Endometrial microvascular endothelial cells (primary cell): ENCODE data around the gene SLC35F2. TPM values are rescaled to one million over a fixed set of nuclear protein-coding genes. Genes with fewer than 3 reads are reported as not detected.
"Not testable (repeated sequence)": the region's sequence is repeated elsewhere in the genome, so short reads cannot be mapped to it uniquely, and the experiment has no call there.

Source experiments
- in situ Hi-C: cut with HindIII; loops from 2 replicates; pipeline ENCODE4 v1.10.0; 2017; ENCODE audit warnings: low sequenced_read_pairs, low pct_unique_long_range_greater_than_20kb; ENCODE audit errors: inconsistent ontology term
- total RNA-seq: library from RNA; depleted of rRNA; stranded (reverse); fragments of >200 nt; gene quantifications from one replicate; pipeline ENCODE4 v1.2.3, GENCODE V29; 2015; ENCODE audit errors: inconsistent ontology term

The SLC35F2 gene
- total RNA-seq, 1 donor from 2014 or later = 71.4 TPM

DNA sequence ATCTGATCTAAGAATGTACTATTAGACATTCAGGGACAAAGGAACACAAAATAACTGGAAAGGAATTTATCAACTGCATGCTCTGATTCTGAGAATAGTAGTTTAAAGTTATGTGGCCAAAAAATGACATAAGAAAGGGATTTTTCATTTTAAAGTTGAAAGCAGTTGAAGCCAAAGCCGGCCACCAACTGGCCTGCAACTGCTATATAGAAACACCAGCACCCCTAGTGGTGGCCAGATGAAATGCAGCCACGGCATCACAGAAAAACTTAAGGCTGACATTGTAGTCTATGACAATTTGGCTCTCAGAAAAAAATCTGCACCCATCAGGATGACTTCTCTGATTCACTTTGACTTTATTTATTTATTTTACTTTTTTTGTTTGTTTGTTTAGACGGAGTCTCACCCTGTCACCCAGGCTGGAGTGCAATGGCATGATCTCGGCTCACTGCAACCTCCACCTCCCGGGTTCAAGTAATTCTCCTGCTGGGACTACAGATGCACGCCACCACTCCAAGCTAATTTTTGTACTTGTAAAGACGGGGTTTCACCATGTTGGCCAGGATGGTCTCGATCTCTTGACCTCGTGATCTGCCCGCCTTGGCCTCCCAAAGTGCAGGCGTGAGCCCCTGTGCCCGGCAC is 59.2 kb downstream of the SLC35F2 start:
- in situ Hi-C loops = no loop called here

DNA sequence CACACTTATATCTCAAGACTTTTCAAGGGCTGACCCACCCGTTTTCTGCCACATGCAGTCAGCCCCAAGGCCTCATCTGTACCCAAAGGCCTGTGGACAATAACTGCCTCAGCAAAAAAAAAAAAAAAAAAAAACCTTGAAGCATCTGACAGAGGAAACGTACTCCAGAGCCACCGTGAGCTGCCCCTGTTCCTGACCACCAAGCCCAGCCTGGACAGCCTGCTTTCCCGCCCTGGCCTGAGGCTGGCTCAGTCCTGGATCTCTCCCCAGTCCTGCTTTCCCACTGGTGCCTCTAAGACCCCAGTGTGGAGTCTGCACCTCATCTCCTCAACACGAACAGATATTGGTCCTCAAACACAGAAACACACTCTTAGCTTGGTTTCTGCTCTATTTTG is 66.5 kb downstream of the SLC35F2 start:
- in situ Hi-C loops = no loop called here

DNA sequence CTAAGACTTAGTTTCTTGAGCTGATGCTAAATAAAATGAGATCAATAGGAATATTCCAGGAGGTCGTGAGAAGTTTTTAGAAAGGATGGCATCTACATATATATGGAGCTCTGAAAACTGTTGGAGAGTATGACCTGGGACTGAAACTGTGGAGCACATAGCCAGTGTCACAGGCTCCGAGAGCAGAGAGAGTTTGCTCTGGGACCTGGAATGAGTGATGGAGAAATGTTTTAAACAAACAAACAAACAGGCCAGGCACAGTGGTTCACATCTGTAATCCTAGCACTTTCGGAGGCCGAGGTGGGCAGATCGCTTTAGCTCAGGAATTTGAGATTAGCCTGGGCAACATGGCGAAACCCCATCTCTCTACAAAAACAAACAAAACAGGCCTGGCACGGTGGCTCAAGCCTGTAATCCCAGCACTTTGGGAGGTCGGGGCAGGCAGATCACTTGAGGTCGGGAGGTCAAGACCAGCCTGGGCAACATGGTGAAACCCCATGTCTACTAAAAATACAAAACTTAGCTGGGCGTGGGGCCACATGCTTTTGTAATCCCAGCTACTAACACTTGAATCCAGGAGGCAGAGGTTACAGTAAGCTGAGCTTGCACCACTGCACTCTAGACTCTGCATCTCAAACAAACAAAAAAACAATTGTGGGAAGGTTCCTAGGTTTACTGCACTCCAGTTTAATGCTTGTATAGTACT is 67.1 kb downstream of the SLC35F2 start:
- in situ Hi-C loops = no loop called here

DNA sequence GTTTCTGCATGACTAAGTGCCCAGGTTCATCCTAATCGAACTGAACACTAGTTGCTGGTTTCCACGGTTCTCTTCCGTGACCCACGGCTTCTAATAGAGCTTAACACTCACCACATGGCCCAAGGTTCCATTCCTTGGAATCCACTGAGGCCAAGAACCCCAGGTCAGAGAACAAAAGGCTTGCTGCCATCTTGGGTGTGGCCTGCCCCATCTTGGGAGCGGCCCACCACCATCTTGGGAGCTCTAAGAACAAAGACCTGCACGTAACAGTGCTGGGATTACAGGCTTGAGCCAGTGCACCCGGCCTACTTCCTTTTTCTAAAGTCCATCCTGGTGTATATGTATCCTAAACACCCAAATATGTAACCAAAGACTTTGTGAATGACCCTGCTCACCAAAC is 68.8 kb downstream of the SLC35F2 start:
- in situ Hi-C loops = no loop called here

DNA sequence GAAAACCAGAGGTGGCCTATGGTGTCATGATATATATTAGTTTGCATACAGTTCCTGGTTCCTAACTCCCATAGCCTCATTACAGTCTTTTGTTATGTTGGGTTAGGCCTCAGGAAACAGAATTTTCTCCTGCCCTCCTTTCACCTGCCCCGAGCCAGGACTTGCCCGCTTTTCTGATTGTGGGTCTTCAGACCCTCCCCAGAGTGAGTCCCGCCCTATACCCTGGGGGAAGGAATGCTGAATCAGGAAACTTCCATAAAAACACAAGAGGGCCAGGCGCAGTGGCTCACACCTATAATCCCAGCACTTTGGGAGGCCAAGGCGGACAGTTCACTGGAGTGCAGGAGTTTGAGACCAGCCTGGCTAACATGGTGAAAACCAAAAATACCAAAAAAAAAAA is 70.9 kb downstream of the SLC35F2 start:
- in situ Hi-C loops = no loop called here

DNA sequence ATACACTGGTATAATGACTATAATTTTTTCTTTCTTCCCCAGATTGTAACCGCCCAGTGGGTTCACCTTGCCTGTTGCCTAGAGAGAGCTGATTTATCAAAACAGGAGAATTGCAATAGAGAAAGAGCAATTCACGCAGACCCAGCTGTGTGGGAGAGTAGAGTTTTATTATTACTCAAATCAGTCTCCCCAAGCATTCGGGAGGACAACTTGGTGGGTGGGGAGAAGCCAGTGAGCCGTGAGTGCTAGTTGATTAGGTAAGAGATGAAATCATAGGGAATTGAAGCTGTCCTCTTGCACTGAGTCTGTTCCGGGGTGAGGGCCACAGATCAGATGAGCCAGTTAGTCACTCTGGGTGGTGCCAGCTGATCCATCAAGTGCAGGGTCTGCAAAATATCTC is 73.2 kb downstream of the SLC35F2 start:
- in situ Hi-C loops = no loop called here

DNA sequence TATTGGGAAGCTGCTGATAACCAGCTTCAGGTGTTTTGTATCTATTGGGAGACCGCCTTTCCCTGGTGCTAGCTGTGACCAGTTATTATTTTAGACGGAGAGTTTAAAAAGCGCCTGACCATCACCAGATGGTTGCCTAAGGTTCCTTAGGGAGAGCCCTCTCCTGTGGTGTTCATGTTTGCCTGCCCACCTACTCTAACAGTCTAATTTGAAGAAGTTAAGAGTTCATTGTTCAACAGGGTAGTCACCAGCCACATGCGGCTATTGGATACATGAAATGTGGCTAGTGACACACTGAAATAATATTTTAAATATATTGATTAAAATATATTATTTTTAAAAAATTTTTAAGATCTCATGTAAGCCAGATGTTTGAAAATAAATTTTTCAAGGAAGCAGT is 75.5 kb downstream of the SLC35F2 start:
- in situ Hi-C loops = no loop called here

DNA sequence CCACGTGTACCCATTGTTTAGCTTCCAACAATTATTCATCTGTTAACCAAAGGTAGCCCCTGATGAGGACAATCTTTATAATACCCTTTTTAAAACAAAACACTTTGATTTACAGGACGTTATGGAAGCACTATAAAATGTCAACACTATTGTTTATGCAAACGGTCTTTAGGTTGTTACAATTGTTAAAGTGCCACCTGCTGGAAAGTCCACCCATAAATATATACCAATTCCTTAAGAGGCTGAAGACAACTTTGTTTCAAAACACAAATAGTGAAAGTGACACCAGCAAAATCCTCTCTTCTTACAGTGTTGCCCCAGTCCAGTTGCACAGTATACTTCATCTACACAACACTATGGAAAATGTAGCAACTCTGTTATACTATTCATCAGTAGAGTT is 77.8 kb downstream of the SLC35F2 start:
- in situ Hi-C loops = no loop called here

DNA sequence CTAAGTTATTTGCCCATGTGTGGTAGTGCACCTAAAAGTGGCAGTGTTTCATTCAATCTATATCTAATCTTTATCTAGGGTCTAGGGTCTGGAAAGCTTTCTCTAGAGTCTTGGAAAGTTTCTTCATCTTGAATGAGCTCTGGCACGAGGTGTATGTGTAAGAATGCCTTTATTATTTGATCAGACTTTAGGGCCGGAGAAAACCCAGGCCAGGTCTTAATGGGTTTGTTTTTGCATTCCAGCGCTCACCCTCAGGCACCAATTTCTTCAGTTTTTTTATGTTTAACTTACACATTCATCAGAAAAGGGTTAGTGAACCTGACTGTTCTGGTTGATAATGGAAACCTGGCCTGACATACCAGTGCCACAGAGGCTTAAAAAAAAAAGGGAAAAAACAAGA is 78.5 kb downstream of the SLC35F2 start:
- in situ Hi-C loops = no loop called here

DNA sequence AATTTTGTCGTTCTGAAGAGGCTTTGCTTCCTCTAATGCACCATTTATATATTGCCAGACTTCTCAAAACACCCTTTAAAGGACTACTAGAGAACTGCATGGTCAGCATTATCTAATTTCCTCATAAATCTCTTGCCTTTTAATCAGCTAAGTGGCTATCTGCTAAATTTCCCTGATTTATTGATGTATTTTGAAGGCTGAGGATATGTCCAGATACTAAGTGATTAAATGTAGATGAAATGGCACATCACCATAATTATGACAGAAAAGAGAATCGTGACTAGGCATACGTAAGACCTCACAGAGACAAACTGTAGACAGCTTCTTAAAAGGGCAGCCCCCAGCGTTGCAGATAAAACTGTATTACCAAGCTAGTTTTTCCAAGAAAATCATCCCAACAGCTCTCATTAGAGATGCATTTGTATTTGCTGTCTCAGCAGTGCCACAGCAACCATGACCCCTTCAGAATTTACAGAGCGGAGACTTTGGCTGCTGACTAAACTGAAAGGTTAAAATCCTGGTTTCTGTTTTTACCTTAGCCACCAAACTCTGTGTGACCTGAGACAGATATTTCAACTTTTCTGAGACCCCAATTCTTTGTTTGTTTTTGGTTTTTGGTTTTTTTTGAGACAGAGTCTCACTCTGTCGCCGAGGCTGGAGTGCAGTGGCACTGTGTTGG is 79.6 kb downstream of the SLC35F2 start:
- in situ Hi-C loops = no loop called here

DNA sequence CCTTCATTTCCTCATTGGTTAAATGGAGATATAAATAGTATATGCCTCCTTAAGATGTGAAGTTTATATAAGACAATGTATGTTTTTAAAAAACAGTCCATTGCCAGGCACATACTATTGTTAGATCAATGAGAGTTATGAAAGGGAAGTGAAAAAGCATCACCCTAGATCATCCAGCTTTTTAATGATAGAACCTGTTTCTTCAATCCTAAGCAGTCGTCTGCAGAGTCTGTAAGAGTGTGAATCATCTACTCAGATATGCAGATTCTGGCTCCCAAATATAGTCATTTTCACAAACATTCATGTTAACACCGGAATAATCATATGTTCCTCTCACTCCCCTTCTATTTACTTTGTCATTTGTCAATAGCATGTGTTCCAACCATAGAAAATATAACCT is 81.5 kb downstream of the SLC35F2 start:
- in situ Hi-C loops = no loop called here

DNA sequence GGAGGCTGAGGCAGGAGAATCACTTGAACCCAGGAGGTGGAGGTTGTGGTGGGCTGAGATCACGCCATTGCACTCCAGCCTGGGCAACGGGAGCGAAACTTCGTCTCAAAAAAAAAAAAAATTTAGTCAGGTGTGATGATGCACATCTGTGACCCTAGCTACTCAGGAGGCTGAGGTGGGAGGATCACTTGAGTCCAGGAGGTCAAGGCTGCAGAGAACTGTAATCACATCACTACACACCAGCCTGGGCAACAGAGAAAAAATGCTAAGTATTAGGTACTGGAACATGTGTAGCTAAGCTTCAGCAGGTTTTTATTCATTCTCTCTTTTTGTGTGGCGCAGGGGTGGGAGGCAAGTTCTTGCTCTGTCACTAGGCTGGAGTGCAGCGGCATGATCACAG is 82.5 kb downstream of the SLC35F2 start:
- in situ Hi-C loops = no loop called here

DNA sequence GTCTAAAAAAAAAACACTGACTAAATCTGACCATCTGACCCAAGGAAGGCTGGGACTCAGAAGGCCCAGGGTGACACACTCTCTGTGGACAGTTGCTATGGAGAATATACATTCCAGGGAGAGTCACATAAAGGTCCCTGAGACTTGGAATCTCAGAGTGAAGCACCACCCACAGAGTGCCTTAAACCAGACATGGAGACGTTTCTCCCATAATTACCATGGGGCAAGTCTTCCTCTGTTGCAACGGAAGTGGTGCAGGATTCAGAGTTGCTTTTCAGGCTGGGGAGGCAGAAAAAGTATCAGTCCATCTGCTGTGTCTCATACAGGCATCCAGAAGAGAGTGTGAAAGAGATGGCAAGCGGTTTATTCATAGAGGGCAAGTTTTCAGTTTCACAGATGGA is 88.0 kb downstream of the SLC35F2 start:
- in situ Hi-C loops = no loop called here

DNA sequence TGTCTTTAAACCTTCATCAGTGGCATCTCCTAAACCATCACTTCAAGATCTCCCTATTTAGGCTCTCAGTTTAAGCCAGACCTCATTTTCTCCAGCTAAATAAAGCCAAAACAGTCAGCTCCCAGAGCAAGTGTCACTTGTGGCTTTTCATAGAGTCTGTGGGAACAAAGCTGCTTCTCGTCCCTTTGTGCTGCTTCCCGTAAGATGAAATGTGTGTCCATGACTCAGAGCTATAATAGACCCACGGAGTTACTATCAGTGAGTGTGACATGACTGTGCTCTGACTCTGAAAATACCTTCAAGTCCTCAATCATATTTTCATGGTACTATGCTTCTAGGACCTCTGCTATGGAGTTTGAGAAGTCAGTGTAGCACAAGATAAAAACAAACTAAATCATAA is 89.4 kb downstream of the SLC35F2 start:
- in situ Hi-C loops = no loop called here

DNA sequence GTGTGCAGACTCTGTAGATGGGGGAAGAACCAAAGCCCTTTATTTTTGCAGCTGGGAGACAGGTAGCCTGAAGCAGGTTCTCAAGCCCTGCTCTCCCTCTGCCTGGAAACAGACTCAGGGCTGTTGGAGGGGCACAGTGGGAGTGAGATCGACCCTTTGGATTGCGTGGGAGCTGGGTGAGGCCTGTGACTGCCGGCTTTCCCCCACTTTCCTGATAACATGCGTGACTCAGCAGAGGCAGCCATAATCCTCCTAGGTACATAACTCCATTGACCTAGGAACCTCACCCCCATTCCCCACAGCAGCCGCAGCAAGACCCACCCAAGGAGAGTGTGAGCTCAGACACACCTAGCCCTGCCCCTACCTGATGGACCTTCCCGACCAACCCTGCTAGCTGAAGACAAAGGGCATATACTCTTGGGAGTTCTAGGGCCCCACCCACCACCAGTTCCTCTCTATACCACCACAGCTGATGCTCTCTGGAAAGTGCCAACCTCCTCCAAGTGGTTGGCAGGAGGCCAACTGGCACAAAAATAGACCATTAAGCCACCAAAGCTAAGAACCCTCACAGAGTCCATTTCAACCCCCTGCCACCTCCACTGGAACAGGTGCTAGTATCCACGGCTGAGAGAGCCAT is 99.8 kb downstream of the SLC35F2 start:
- in situ Hi-C loops = not testable (repeated sequence)

DNA sequence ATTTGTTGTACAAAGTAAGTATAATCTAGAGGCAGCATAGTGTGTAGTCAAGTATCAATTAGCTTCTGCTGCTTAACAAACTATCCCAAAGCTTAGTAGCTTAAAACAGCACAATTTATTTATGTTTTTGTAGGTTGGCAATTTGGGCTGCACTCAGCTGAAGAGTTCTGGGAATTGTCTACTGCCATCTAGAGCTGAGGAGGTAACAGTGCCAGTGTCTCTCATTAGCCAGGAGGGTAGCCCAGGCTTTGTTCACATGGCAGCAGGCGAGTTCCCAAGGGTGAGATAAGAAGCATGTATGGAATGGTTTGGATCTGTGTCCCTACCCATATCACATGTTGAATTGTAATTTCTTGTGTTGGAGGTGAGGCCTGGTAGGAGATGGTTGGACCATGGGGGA is 100.9 kb downstream of the SLC35F2 start:
- in situ Hi-C loops = no loop called here

DNA sequence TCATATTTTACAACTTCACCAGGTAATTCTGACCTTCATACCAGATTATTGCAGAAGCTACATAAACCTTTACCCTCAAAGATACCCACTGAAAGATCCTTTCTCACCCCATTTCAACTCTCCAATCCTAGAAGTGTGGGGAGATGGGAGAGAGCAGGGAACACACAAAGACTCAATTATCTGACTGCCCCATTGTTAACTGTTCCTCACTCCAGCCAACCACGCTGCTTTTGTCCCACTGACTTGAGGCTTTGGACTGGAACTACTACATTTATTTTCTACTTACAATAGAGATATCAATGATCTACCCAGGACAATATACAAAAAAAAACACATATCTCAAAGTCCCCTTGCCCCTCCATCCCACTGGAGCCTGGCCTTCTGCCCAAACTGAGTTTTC is 102.0 kb downstream of the SLC35F2 start:
- in situ Hi-C loops = no loop called here

DNA sequence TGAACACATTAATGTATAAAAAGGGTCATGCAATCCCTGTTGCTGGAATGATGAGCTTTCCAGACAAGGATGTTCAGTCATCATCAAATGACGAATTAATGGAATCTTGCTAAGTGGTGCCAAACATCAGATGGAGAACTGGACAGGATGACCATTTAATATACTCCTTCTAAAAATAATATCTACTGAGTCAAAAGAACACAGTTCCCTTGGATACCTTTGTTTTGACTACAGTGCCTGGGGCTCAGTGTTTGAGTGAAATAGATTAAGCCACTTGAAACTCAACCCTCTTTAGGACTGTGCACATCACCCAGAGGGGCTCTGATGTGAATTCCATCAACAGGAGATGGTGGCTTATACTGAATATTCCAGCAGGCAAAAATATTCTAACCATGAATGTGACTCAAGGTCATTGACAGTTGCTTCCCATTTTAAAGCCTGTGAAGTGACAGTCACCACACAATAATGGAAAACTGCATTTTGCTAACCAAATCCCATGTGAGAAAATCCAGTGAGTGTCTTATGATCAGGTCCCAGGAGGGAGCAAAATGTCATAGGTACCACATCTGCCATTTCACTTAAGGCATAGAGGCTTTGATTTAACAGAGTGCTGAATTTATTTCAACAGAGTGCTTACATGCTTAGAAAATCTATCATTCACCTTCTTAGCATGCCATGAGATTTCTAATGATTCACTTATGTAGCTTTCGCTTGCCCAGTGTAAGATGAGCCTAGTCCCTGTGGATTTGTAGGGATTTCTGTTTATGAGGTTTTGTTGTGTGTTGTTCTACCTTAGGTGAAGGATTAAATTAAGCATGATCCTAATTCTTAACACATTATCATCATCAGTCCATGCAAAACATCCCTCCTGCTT is 105.4 kb downstream of the SLC35F2 start:
- in situ Hi-C loops = no loop called here

DNA sequence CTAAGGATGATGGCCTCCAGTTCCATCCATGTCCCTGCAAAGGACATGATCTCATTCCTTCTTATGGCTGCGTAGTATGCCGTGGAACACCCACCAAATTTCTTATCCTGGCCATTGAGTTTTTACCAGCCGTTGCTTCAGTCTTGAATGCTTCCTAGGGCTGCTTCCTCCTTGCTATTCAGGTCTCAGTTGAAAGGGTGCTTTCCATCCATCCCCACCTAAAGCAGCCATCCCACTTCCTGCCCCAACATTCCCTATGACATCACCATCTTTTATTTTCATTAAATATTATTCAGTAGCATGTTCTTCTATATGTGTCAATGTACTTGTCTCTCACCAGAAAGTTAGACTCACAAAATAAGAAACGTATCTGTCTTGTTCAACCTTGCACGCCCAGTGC is 106.1 kb downstream of the SLC35F2 start:
- in situ Hi-C loops = no loop called here
